HCT116 (cell line): Measurements from ENCODE around the gene PGAP3. TPM values are rescaled to one million over a fixed set of nuclear protein-coding genes. Genes with fewer than 3 reads are reported as not detected.

Experiments used
- ATAC-seq: fragments of 200-7000 bp; cut with Tn5 transposase; 2 replicates; pipeline ENCODE4 v1.9.1; 2020; ENCODE audit warnings: mild to moderate bottlenecking, moderate library complexity
- BruUV-seq: library from RNA; stranded (reverse); fragments of 400-500 nt; replicated peaks from 2 replicates; lab custom pipeline; 2021; lab: Mats Ljungman, UMichigan
- CTCF ChIA-PET: fragments of 300-600 bp; sonication (Branson Sonifier 250); formaldehyde crosslinking; loops from one replicate; lab custom pipeline; 2021; ENCODE audit warnings: antibody characterized with exemption; lab: Charles Lee
- POLR2A ChIA-PET: fragments of 300-600, 350-600 bp; sonication (Branson Sonifier 250); formaldehyde crosslinking; loops from one replicate; lab custom pipeline; 2021; ENCODE audit warnings: antibody characterized with exemption; lab: Charles Lee
- RAD21 ChIA-PET, 2 experiments: fragments of 300-600 bp; sonication (Branson Sonifier 250); formaldehyde crosslinking; loops; one replicate each; lab custom pipeline; 2023; ENCODE audit warnings: low total read pairs in 2 of 2; ENCODE audit not compliant: uncharacterized antibody in 2 of 2, unreplicated experiment in 2 of 2, low non-redundant PET in 1 of 2; lab: Charles Lee
- DNase-seq: peaks from one replicate; pipeline ENCODE4 v3.0.0-alpha.2; 2010; ENCODE audit warnings: low read depth, low spot score
- H2AFZ ChIP-seq: fragments of 200-600 bp; shearing (Covaris generic), sonication (generic); 2 replicates; pipeline ENCODE4 v1.6.1; 2017; ENCODE audit warnings: low read depth, mixed run types, mixed read lengths, antibody characterized with exemption, low read length; ENCODE audit not compliant: poor library complexity, severe bottlenecking
- H3K27ac ChIP-seq: 2 replicates; pipeline ENCODE4 v1.5.1; 2012; ENCODE audit warnings: low read depth, low read length
- H3K27me3 ChIP-seq: fragments of 200-600 bp; sonication (generic); 2 replicates; pipeline ENCODE4 v1.6.1; 2016; ENCODE audit warnings: mixed run types, low read length, mixed read lengths; ENCODE audit not compliant: insufficient read depth
- H3K36me3 ChIP-seq, 2 experiments: fragments of 200-500 bp in 1 of 2; fragments of 200-600 bp in 1 of 2; sonication (Bioruptor generic) in 1 of 2; sonication (generic) in 1 of 2; 2 replicates each; pipeline versions ENCODE4 v1.5.1 to v1.6.1; 2014 to 2016; ENCODE audit warnings: low read length in 2 of 2, inconsistent platforms in 1 of 2, mixed read lengths in 1 of 2, mixed run types in 1 of 2; ENCODE audit not compliant: insufficient read depth in 2 of 2, control insufficient read depth in 1 of 2
- H3K4me1 ChIP-seq, 2 experiments: fragments of 200-600 bp in 1 of 2; sonication (generic) in 1 of 2; 2 replicates each; pipeline versions ENCODE4 v1.5.1 to v1.6.1; 2012 to 2017; ENCODE audit warnings: low read length in 2 of 2, inconsistent platforms in 1 of 2, mild to moderate bottlenecking in 1 of 2, mixed read lengths in 1 of 2, mixed run types in 1 of 2, moderate library complexity in 1 of 2; ENCODE audit not compliant: insufficient read depth in 2 of 2, control insufficient read depth in 1 of 2
- H3K4me2 ChIP-seq: fragments of 200-600 bp; sonication (generic); 2 replicates; pipeline ENCODE4 v1.6.1; 2017; ENCODE audit warnings: mixed run types, low read length, mixed read lengths
- H3K4me3 ChIP-seq, 2 experiments: fragments of 200-600 bp in 1 of 2; sonication (generic) in 1 of 2; replicated peaks in 1 of 2; 2 replicates each; pipeline ENCODE4 v1.5.1; 2011 to 2016; ENCODE audit warnings: low read length in 2 of 2, control low read depth in 1 of 2, low read depth in 1 of 2, mild to moderate bottlenecking in 1 of 2, mixed read lengths in 1 of 2, mixed run types in 1 of 2
- H3K79me2 ChIP-seq: fragments of 200-600 bp; sonication (generic); 2 replicates; pipeline ENCODE4 v1.6.1; 2017; ENCODE audit warnings: mild to moderate bottlenecking, mixed run types, low read length, moderate library complexity, mixed read lengths; ENCODE audit not compliant: insufficient read depth
- H3K9ac ChIP-seq: fragments of 200-600 bp; sonication (generic); 2 replicates; pipeline ENCODE4 v1.6.1; 2016; ENCODE audit warnings: low read length, mixed read lengths
- H3K9me2 ChIP-seq: fragments of 200-600 bp; sonication (generic), shearing (Covaris generic); 2 replicates; pipeline ENCODE4 v1.6.1; 2017; ENCODE audit warnings: mixed run types, mild to moderate bottlenecking, moderate library complexity; ENCODE audit not compliant: insufficient read depth
- H3K9me3 ChIP-seq, 2 experiments: fragments of 200-500 bp in 1 of 2; fragments of 200-600 bp in 1 of 2; sonication (Bioruptor generic) in 1 of 2; sonication (generic) in 1 of 2; 2 replicates each; pipeline ENCODE4 v1.6.1; 2014 to 2017; ENCODE audit warnings: low read length in 2 of 2, mixed read lengths in 2 of 2, inconsistent platforms in 1 of 2, low read depth in 1 of 2, mild to moderate bottlenecking in 1 of 2, mixed run types in 1 of 2, moderate library complexity in 1 of 2; ENCODE audit not compliant: control insufficient read depth in 1 of 2, insufficient read depth in 1 of 2
- H4K20me1 ChIP-seq: fragments of 200-600 bp; sonication (generic), shearing (Covaris generic); 2 replicates; pipeline ENCODE4 v1.6.1; 2017; ENCODE audit warnings: mixed run types, mild to moderate bottlenecking, moderate library complexity; ENCODE audit not compliant: insufficient read depth
- EZH2 ChIP-seq: fragments of 200-600 bp; sonication (generic); IDR thresholded peaks from 2 replicates; pipeline ENCODE4 v1.6.1; 2017; ENCODE audit warnings: antibody characterized with exemption, mixed run types
- JUND ChIP-seq: IDR thresholded peaks from 2 replicates; pipeline ENCODE4 v1.6.1; 2012
- intact Hi-C: fragments of 100-400 bp; cut with micrococcal nuclease; formaldehyde crosslinking; loops from 2 replicates; pipeline ENCODE4 v1.10.0; 2022
- total RNA-seq: library from RNA; stranded (reverse); gene quantifications from one replicate; pipeline ENCODE4 v1.2.1, GENCODE V29; 2021; ENCODE audit not compliant: unreplicated experiment
- TF ChIP-seq, protein P1 (sequence below): IDR thresholded peaks from 2 replicates; pipeline ENCODE4 v1.6.1; 2012
- TF ChIP-seq, protein P2 (sequence below): IDR thresholded peaks from 2 replicates; pipeline ENCODE4 v1.6.1; 2011; ENCODE audit warnings: mild to moderate bottlenecking, low read length, moderate library complexity; ENCODE audit not compliant: insufficient replicate concordance; ENCODE audit errors: extremely low read depth

Gene PGAP3
- total RNA-seq, 1 experiment from 2014 or later = 15.2 TPM

DNA sequence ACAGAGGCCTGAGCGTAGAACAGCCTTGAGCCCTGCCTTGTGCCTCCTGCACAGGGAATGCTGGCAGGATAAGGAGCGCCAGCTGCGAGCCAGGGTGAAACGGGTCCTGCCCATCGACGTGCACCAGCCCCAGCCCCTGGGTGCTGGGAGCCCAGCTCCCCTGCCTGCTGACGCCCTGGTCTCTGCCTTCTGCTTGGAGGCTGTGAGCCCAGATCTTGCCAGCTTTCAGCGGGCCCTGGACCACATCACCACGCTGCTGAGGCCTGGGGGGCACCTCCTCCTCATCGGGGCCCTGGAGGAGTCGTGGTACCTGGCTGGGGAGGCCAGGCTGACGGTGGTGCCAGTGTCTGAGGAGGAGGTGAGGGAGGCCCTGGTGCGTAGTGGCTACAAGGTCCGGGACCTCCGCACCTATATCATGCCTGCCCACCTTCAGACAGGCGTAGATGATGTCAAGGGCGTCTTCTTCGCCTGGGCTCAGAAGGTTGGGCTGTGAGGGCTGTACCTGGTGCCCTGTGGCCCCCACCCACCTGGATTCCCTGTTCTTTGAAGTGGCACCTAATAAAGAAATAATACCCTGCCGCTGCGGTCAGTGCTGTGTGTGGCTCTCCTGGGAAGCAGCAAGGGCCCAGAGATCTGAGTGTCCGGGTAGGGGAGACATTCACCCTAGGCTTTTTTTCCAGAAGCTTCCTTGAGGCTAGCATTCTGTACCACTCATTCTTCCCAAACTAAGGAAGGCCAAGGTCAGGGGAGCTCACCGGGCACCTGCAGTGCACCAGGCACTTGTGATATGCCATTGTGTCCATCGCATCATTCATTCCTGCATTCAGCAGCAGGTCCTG, 17.7 kb downstream of the PGAP3 start:
- BruUV-seq = no TSS peak
- H3K36me3 ChIP-seq = no peaks in the 10 kb centered on the region
- H3K27ac ChIP-seq = no peak overlapping the region; the same call in 1 of the 2 replicates
- H4K20me1 ChIP-seq = no peaks in the 10 kb centered on the region
- H3K9ac ChIP-seq = no peak overlapping the region
- no peaks in the 10 kb centered on the region for H3K27me3 ChIP-seq
- DNase-seq = no peak
- no peaks in the 10 kb centered on the region for H3K9me2 ChIP-seq
- POLR2A ChIA-PET = interaction anchor here (0.7 kb wide), 1 partner anchor 60 kb away, joined by 3 read pairs; no protein-coding TSS in a partner anchor
- RAD21 ChIA-PET = interaction anchor here in 1 of 2 experiments (3.6 kb wide), 1 partner anchor 48 kb away, joined by 15 read pairs; no protein-coding TSS in a partner anchor
- ATAC-seq = no peak
- H3K9me3 ChIP-seq = no peaks in the 10 kb centered on the region
- CTCF ChIA-PET = interaction anchor here (0.8 to 3.9 kb wide), 7 partner anchors 9 to 49 kb away, joined by 3 to 51 read pairs (median 5); partner anchors contain the start of gene PGAP3
- no peak overlapping the region for H2AFZ ChIP-seq
- no peak overlapping the region for H3K4me2 ChIP-seq
- TF ChIP-seq, protein P1, sequence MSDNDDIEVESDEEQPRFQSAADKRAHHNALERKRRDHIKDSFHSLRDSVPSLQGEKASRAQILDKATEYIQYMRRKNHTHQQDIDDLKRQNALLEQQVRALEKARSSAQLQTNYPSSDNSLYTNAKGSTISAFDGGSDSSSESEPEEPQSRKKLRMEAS = no peak
- TF ChIP-seq EZH2 (no peak), JUND (no peak)
- TF ChIP-seq, protein P2, sequence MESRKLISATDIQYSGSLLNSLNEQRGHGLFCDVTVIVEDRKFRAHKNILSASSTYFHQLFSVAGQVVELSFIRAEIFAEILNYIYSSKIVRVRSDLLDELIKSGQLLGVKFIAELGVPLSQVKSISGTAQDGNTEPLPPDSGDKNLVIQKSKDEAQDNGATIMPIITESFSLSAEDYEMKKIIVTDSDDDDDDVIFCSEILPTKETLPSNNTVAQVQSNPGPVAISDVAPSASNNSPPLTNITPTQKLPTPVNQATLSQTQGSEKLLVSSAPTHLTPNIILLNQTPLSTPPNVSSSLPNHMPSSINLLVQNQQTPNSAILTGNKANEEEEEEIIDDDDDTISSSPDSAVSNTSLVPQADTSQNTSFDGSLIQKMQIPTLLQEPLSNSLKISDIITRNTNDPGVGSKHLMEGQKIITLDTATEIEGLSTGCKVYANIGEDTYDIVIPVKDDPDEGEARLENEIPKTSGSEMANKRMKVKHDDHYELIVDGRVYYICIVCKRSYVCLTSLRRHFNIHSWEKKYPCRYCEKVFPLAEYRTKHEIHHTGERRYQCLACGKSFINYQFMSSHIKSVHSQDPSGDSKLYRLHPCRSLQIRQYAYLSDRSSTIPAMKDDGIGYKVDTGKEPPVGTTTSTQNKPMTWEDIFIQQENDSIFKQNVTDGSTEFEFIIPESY = no peak
- peaks cover 11 to 17% of the 10 kb centered on the region in 2 experiments; a peak in 3 of 4 replicates for H3K4me1 ChIP-seq
- intact Hi-C loops = loop anchor here (5.0 kb wide), 2 partner anchors 82 to 123 kb away; no protein-coding TSS in a partner anchor
- H3K4me3 ChIP-seq = no peak overlapping the region
- H3K79me2 ChIP-seq = no peaks in the 10 kb centered on the region
